ENCODE data around the gene TNFRSF8.

The TNFRSF8 gene

DNA sequence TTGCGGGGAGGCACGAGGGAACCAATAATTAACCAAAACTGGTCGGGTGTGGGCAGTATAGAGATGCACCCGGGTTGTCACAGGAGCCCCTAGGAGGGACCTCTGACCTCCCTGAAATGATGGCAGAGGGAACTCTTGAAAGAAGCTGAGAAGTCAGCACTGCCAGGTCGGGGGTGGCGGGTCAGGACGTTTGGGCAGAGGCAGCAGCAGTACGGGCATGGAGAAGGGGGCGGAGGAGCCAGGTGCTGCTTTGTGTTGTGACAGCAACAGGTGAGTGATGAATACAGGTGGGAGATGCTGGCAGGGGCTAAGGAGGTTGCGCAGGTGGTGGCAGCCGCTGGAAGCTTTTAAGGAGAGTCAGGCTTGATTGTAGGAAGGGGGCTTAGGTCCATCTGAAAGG is 115.4 kb downstream of the TNFRSF8 start:
- DNase-seq: no peak

DNA sequence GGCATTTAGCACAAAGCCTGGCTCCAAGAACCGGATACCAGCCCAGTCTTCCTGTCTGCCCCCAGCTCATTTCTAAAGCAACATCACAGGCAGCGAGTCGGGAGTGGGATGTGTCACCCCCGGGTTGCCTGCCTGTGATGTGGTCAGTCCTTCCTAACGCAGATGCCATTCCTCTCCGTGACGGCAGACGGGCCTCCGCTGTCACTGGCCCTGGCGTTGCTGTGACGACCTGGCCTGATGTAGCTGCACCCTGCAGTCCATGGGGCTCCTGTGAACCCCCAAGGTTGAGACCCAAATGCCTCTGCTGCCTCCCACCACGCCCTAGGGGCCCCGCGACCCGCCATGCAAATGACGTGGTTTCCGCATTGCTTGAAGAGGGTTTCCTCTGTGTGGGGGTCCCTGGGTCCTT is 116.0 kb downstream of the TNFRSF8 start:
- peak; percentile 67 for DNase-seq

DNA sequence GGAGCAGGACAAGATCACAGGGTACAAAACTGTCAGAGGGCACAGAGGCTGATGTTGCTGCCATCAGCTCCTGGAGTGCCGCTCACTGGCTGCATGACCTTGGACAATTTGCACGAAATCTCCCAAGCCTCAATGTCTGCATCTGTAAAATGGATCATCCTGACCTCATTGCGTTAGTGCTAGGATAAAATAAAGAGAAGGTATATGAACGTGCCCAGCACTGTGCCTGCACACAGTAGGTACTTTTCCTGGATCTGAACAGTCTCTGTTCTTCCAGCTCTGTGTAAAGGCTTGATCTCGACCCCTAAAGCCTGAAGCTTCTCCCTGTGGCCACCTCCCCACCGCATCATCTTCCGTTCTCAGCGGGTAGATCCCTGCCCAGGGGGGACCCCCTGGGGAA is 116.6 kb downstream of the TNFRSF8 start:
- DNase-seq: no peak

DNA sequence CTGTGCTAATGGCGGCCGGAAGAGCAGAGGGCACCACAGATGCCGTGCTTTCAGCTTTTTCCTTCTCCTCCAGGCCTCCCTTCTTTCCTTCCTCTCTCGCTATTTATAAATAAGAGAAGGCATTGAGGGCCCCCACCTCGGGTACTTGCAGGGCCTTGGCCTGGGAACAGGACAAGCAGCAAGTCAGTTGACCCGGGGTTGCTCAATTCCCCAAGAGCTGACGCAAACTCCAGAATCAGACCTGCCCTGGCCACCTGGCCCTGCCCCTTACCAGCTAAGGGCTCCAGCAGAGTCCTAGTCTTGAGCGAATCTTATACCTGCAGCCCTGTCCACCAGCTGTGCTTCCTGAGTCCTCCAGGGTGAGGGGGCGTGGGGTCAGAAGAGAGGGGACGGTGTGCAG is 117.2 kb downstream of the TNFRSF8 start:
- DNase-seq: no peak

DNA sequence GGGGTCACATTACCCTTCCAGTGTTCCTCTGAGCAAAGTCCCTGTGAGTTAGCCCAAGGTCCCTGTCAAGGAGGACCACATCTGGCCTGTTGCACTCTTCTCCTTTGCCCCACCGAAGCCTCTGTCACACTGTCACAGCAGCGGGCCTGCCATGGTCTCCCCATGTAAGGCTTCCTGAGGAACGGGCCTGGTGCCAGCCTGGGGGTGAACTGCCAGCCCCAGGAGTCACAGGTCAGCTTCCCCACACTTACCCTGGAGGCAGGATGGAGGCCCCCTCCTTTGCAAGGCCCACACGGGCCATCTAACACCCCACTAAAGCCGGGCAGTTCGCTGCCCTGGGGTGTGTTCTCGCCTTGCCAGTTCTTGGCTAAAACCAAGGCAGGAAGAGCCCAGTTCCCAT is 117.8 kb downstream of the TNFRSF8 start:
- DNase-seq: no peak

DNA sequence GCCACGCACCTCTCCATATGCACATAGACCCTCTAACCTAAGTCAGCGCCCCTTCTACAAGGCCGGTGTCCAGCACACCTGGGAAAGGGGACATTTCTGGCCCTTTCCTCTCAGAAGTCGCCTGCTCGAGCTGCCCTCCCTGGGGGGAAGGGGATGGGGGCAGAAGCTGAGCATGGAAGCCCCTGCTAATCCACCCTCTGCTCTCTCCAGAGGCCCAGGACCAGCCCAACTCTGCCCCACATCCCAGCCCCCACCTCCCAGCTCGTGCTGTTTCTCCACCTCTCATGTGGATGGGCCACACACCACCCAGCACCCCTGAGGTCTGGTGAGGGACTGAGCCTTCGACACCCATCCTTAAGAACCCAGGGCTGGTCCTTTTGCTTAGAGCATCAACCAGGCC is 118.5 kb downstream of the TNFRSF8 start:
- no peak for DNase-seq

DNA sequence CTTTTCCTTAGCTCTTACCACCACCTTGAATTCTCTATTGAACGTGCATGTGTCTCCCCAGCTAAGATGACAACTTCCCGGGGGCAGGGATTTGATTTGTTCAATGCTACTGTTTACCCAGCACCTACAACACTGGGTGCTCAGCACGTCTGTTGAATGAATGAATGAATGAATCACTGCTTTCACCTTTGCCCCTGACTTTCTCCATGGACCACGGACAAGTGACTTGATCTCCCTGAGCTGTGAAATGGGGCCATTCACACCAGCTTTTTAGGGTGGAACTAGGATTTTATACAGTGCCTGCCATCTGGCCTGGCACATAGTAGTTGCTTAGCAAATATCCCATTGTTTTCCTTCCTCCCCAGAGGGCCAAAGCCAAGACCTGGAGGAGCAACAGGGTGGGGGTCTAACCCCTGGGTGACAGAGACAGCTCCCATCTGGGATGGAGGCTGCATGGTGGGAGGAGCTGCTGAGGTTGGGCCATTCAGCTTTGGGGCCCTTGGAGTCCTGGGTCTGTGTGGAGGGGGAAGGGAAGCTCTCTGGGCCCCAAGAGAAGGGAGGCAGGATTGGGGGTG is 119.4 kb downstream of the TNFRSF8 start:
- DNase-seq: no peak

DNA sequence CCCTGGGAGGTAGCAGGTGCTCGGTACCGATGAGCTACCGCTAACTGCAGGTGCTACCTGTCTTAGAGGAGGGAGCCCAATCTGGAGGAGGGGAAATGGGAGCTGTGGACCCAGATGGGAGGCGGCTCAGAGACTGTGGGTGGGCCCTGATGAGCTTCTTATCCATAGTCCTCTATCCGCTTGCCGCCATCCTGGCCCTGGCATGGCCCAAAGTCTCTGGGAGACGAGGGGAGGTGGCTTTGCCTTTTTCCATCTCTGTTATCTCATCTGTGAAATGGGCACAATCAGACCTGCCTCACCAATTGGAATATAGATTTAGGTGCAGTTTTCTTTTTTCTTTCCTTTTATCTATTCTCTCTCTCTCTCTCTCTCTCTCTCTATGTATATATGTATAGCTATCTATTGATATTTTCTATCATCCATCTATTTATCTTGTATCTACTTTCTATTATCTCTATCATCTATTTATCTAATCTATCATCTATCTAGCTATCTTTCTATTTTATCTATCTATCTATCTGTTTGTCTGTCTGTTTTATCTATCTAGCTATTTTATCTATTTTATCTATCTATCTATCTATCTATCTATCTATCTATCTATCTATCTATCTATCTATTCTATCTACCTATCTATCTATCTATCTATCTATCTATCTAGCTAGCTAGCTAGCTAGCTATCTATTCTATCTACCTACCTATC is 120.1 kb downstream of the TNFRSF8 start:
- no peak for DNase-seq

DNA sequence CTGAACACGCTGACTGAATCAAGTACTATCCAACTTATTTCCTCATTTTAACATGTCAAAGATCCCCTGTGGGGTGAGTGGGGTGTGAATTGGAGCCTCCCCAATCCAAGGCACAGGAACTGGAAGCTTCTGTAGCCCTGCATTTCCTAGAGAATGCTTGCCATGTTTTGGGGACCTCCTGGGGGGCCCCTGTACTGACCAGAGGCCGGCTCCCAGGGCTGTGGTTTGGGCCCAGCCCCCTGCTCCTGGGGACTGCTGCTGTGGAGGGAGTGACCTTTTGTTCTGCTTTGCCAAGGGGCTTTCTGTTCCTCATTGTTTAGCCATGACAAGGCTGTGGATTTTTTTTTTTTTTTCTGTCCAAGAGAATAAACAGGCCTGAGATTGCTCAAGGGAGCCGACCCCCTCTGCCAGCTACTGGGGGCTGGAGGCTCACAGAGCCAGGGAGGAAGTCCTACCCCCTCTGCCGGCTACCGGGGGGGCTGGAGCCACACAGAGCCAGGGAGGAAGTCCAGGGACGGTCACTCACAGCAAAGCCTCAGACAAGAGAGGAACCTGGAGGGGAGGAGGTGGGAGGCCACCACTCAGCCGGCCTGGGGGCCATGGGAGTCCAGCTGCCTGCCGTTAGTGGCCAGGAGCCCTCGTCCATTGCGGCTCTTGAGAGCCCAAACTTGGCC is 121.0 kb downstream of the TNFRSF8 start:
- DNase-seq: no peak

DNA sequence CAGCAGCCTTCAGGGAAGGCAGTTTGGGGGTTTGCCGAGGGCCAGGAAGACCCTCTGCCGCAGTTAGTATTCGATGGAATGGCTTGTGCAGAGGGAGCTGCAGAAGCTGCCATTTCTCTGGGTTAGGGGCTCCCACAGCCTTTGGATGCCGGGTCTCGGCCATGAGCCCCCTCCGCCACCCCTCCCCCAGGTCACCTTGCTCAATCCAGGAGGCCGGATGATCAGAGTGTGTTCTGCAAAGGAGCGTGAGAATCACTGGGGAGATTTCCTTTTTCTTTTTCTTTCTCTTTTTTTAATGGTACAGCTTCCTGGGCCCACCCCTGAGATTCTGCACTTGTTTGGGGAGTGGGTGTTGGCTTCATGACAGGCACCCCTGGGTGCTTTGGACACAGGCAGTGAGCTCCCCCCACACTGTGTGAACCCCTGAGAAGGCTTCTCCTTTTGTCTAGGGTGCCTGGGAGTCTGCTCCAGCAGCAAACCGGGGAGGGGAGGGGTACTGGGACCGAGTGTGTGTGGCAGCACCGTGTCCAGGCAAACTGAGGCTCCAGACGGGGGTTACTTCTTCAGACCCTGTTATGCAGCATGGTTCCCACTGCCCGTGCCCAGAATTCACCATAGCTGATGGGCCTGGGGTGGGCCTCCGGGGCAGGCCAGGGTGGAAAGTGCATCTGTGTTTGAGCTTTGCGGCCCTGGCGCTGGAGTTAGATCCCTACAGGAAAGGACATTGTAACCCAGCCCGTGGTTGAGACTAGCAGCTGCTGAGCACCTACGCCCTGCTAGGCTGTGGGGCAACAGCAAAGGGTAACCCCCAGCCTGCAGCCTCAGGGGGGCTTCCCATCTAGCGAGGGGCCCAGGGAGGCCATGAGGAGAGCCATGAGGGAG is 122.2 kb downstream of the TNFRSF8 start:
- no peak for DNase-seq

DNA sequence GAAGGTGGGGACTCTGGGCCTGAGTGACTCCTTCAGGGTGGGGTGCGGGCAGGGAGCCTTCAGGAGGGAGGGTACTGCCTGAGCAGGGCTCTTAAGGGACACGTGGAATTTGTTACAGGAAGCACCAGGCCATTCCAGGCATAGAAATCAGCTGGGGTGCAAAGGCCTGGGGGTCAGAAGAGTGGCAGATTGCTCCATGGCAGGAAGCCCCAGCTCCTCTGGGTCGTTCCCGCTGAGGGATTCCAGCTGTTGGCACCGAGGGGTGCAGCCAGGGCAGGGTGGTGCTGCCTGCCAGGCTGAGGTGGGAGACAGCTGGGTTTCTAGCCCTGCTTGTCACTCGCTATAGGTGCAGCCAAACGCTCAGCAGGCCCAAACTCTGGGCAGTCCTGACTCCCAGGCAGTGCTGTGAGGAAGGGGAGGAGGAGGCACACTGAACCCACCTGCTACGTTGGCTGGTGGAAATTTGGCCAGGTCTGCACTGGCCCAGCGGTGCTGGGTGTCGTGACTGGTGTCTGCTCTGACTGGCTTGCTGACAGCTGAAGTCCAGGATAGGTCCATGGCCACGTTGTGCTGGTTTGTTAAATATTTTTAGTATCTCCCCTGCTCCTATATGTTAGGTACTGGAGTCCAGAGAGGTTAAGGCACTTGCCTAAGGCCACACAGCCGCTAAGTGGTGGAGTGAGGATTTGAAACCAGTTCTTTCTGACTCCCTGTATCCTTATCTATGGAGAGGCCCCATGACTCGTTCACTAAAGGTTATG is 123.0 kb downstream of the TNFRSF8 start:
- DNase-seq: no peak

DNA sequence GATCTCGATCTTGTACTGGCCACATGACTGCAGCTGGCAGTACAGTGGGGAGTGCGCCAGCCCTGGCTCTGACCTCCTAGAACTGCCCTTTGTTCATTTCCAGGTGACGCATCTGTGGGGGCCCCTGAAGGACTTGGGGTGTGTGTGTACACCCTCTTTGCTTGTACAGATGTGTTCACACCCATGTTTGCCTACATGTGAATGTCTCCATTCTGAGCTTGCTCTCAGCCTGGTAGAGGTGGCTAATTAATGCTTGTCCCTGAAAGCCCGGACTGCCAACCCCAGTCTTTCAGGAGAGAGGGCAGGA is 123.5 kb downstream of the TNFRSF8 start:
- no peak for DNase-seq

DNA sequence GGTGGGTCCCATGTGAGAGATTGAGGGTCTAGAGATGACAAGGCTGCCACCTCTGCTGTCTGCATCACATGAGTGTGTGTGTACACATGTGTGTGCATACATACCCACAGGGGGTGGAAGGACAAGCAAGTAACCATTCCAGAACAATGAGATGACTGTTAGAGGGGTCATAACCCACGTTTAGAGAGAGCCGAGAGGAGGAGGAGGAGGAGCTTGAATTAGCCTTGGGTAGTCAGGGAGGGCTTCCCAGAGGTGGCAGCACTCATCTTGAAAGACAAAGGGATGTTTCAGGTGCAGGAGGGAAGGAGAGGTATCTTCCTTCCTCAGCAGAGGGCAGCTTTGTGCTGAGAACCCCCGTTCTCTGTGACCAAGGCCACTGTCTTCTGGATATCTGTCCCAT is 125.0 kb downstream of the TNFRSF8 start:
- no peak for DNase-seq

DNA sequence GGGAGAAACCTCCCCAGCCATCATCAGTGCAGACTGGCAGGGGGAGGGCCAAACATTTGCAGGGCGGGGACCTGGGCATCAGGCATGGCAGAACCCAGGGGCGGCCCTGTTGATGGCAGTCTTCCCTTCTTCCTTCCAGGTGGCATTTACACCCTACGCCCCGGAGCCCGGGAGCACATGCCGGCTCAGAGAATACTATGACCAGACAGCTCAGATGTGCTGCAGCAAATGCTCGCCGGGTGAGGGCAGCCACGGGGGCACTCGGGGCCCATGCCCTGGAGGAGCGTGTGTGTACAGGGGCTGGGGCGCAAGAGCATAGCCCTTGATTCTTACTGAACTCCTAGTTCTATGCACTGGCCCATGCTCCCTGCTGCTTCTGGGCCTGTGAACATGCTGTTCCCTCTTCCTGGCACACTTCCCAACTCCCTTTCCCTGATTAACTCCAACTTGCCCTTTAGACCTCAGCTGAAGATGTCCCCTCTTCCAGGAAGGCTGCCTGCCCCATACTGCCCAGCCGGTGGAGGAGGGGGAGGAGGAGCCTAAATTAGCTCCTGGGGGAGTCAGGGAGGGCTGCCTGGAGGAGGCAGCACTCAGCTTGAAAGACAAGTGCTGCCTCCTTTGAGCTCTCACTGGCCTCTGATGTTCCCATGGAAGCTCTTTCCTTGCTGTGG is 125.7 kb downstream of the TNFRSF8 start:
- no peak for DNase-seq

DNA sequence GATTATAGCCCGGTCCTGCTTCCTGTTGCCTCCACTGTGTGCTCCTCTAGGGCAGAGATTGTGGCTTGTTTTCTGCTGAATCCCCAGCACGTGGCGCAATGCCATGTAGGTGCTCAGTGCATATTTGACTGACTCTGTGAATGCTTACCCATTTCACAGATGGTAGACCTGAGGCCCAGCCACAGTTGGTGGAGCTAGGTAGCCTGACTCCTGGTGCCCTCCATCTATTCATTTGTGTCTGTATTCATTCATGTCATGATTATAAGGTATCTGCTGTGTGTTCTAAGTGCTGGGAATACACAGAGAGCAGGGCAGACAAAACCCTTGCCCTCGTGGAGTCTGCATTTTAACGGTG is 126.2 kb downstream of the TNFRSF8 start:
- no peak for DNase-seq

DNA sequence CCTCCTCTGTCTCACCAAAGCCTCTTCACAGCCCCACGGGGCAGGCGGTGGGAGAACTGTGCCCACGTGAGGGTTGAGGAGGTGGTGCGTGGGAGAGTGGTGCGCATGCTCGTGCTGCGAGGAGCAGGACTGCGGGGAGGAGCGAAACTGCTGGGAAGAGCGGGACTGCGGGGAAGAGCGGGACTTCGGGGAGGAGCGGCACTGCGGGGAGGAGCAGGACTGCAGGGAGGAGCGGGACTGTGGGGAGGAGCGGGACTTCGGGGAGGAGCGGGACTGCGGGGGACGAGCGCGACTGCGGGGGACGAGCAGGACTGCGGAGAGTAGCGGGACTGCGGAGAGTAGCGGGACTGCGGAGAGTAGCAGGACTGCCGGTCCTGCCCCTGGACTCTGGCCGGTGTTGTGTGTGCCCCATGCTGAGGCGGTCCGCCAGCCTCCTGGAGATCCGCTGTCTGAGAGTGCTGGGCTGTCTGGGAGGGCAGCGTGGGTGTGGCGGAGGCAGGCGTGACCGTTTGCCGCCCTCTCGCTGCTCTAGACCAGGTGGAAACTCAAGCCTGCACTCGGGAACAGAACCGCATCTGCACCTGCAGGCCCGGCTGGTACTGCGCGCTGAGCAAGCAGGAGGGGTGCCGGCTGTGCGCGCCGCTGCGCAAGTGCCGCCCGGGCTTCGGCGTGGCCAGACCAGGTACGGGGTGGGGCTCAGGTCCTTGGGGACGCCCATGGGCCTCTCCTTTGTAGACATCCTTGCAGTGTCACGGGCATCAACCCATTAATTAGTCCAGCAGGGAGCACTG is 128.3 kb downstream of the TNFRSF8 start:
- no peak for DNase-seq

Data from activated CD4-positive, CD25-positive, alpha-beta regulatory T cell treated with anti-CD3 and anti-CD28 coated beads, Interleukin-2, amount 50 U/mL, for 72 hours (primary cell).